IMR-90 (cell line): ENCODE data around the gene OR1E2. TPM values are rescaled to one million over a fixed set of nuclear protein-coding genes. Genes with fewer than 3 reads are reported as not detected.

Experiments
- ATAC-seq: fragments of 200-7000 bp; cut with Tn5 transposase; 2 replicates; pipeline ENCODE4 v1.9.1; 2020; ENCODE audit warnings: low read depth, mild to moderate bottlenecking, moderate library complexity
- BruUV-seq: library from RNA; stranded (reverse); fragments of 400-500 nt; replicated peaks from 2 replicates; lab custom pipeline; 2021; lab: Mats Ljungman, UMichigan
- CTCF ChIA-PET: fragments of 300-600 bp; formaldehyde crosslinking; extraction: SDS; loops from one replicate; lab custom pipeline; 2021; ENCODE audit warnings: antibody characterized with exemption; lab: Yijun Ruan, JAX
- POLR2A ChIA-PET: fragments of 300-600 bp; sonication (Branson Sonifier 250); formaldehyde crosslinking; loops from one replicate; lab custom pipeline; 2022; ENCODE audit warnings: antibody characterized with exemption; ENCODE audit not compliant: unreplicated experiment; lab: Charles Lee
- DNase-seq: peaks from one replicate; pipeline ENCODE4 v3.0.0; 2013
- H2AFZ ChIP-seq: replicated peaks from 2 replicates; pipeline ENCODE3; 2013; ENCODE audit warnings: low read length, mild to moderate bottlenecking; ENCODE audit not compliant: poor library complexity
- H2AK5ac ChIP-seq: 2 replicates; pipeline ENCODE4 v1.6.1; 2013; ENCODE audit warnings: low read depth, low read length, inconsistent platforms
- H2AK9ac ChIP-seq: replicated peaks from 2 replicates; pipeline ENCODE3; 2013; ENCODE audit warnings: mild to moderate bottlenecking, low read depth, low read length, moderate library complexity; ENCODE audit not compliant: poor library complexity
- H2BK120ac ChIP-seq: 2 replicates; pipeline ENCODE4 v1.6.1; 2013; ENCODE audit warnings: low read depth, low read length, inconsistent platforms
- H2BK15ac ChIP-seq: 3 replicates; pipeline ENCODE4 v1.6.1; 2013; ENCODE audit warnings: low read depth, low read length, inconsistent platforms
- H2BK20ac ChIP-seq: 2 replicates; pipeline ENCODE4 v1.6.1; 2013; ENCODE audit warnings: low read depth, mild to moderate bottlenecking, inconsistent platforms, low read length, moderate library complexity
- H2BK5ac ChIP-seq: 2 replicates; pipeline ENCODE4 v1.6.1; 2013; ENCODE audit warnings: mild to moderate bottlenecking, low read depth, low read length, inconsistent platforms; ENCODE audit not compliant: poor library complexity, severe bottlenecking
- H3K14ac ChIP-seq: replicated peaks from 2 replicates; pipeline ENCODE4 v1.6.1; 2013; ENCODE audit warnings: low read depth, low read length, inconsistent platforms
- H3K18ac ChIP-seq: 2 replicates; pipeline ENCODE4 v1.6.1; 2013; ENCODE audit warnings: low read depth, low read length, control low read depth
- H3K23ac ChIP-seq: 2 replicates; pipeline ENCODE4 v1.6.1; 2013; ENCODE audit warnings: low read depth, low read length, inconsistent platforms
- H3K27ac ChIP-seq: 2 replicates; pipeline ENCODE4 v1.5.1; 2013; ENCODE audit warnings: mild to moderate bottlenecking, control low read depth, low read length; ENCODE audit not compliant: insufficient read depth
- H3K27me3 ChIP-seq: 2 replicates; pipeline ENCODE4 v1.6.1; 2013; ENCODE audit warnings: low read length; ENCODE audit not compliant: control insufficient read depth, insufficient read depth
- H3K36me3 ChIP-seq: 2 replicates; pipeline ENCODE4 v1.6.1; 2013; ENCODE audit warnings: low read length, mixed read lengths; ENCODE audit not compliant: control insufficient read depth, insufficient read depth
- H3K4ac ChIP-seq: 2 replicates; pipeline ENCODE4 v1.6.1; 2013; ENCODE audit warnings: low read depth, low read length, inconsistent platforms
- H3K4me1 ChIP-seq: 2 replicates; pipeline ENCODE4 v1.6.1; 2013; ENCODE audit warnings: low read length, mixed read lengths; ENCODE audit not compliant: control insufficient read depth, insufficient read depth
- H3K4me2 ChIP-seq: 2 replicates; pipeline ENCODE4 v1.6.1; 2013; ENCODE audit warnings: low read depth, mild to moderate bottlenecking, control low read depth, low read length, moderate library complexity
- H3K4me3 ChIP-seq: 2 replicates; pipeline ENCODE4 v1.5.1; 2013; ENCODE audit warnings: low read depth, mild to moderate bottlenecking, control low read depth, low read length, moderate library complexity; ENCODE audit not compliant: insufficient read depth
- H3K56ac ChIP-seq: 2 replicates; pipeline ENCODE4 v1.6.1; 2013; ENCODE audit warnings: low read length, inconsistent platforms; ENCODE audit not compliant: insufficient read depth; ENCODE audit errors: extremely low read depth
- H3K79me1 ChIP-seq, 2 experiments: 2 replicates each; pipeline ENCODE4 v1.6.1; 2013; ENCODE audit warnings: low read length in 2 of 2, inconsistent platforms in 1 of 2, low read depth in 1 of 2
- H3K9ac ChIP-seq: 2 replicates; pipeline ENCODE4 v1.6.1; 2013; ENCODE audit warnings: low read depth, low read length, control low read depth
- H3K9me1 ChIP-seq: 2 replicates; pipeline ENCODE4 v1.6.1; 2013; ENCODE audit warnings: low read length, inconsistent platforms; ENCODE audit not compliant: insufficient read depth
- H3K9me3 ChIP-seq: 2 replicates; pipeline ENCODE4 v1.6.1; 2013; ENCODE audit warnings: low read length; ENCODE audit not compliant: control insufficient read depth, insufficient read depth
- H4K20me1 ChIP-seq: 2 replicates; pipeline ENCODE4 v1.6.1; 2013; ENCODE audit warnings: low read length, inconsistent platforms; ENCODE audit not compliant: insufficient read depth
- H4K5ac ChIP-seq: 2 replicates; pipeline ENCODE4 v1.6.1; 2013; ENCODE audit warnings: mild to moderate bottlenecking, low read depth, low read length, control low read depth
- H4K8ac ChIP-seq, 2 experiments: 2 replicates each; pipeline ENCODE4 v1.6.1; 2013; ENCODE audit warnings: low read depth in 2 of 2, low read length in 2 of 2, control low read depth in 1 of 2, inconsistent platforms in 1 of 2
- H4K91ac ChIP-seq: 2 replicates; pipeline ENCODE4 v1.6.1; 2013; ENCODE audit warnings: low read depth, low read length, inconsistent platforms; ENCODE audit not compliant: insufficient read depth
- CEBPB ChIP-seq: IDR thresholded peaks from 2 replicates; pipeline ENCODE4 v1.6.1; 2012; ENCODE audit warnings: low read depth, low read length, improper control_type of control experiment
- POLR2A ChIP-seq: IDR thresholded peaks from 2 replicates; pipeline ENCODE4 v1.6.1; 2012; ENCODE audit warnings: mild to moderate bottlenecking, low read depth, low read length
- RAD21 ChIP-seq: IDR thresholded peaks from 2 replicates; pipeline ENCODE4 v1.6.1; 2012; ENCODE audit warnings: low read length, improper control_type of control experiment
- WGBS, 2 experiments: methylation state at CpG; one replicate each; pipeline versions ENCODE4 v1.1.5 to v1.1.7; 2013; ENCODE audit warnings: missing lambda C conversion rate in 2 of 2; ENCODE audit not compliant: insufficient read length in 1 of 2; ENCODE audit errors: extremely low coverage in 2 of 2; 5-methylcytosine and 5-hydroxymethylcytosine counted together
- dilution Hi-C: fragments of 300-500 bp; cut with HindIII; formaldehyde crosslinking; loops from one replicate; pipeline ENCODE4 v1.14.3; 2018; ENCODE audit warnings: low sequenced_read_pairs; ENCODE audit not compliant: unreplicated experiment
- in situ Hi-C: fragments of 300-500 bp; cut with MboI; formaldehyde crosslinking; loops from 3 replicates; pipeline ENCODE4 v1.14.3; 2019; ENCODE audit warnings: low sequenced_read_pairs, inconsistent platforms, mixed read lengths
- intact Hi-C: fragments of 100-400 bp; cut with micrococcal nuclease; formaldehyde crosslinking; loops from 2 replicates; pipeline ENCODE4 v1.10.0; 2022
- polyA plus RNA-seq, 3 experiments: library from polyadenylated mRNA; depleted of rRNA; stranded (reverse); fragments of >200 nt; gene quantifications; 2 replicates each; pipeline ENCODE4 v1.2.3, GENCODE V29; 2012; ENCODE audit warnings: low replicate concordance in 1 of 3
- total RNA-seq: library from RNA; depleted of rRNA; stranded (reverse); fragments of >200 nt; gene quantifications from 2 replicates; pipeline ENCODE4 v1.2.3, GENCODE V29; 2012

Gene OR1E2
- total and polyA plus RNA-seq, 2 of the 4 experiments (the other 2 are of a cell fraction) = not detected

- no peaks in the 10 kb centered on the region for H3K27me3 ChIP-seq
- ATAC-seq (no peak), DNase-seq (no peak)
- H3K56ac ChIP-seq = no peak overlapping the region
- POLR2A ChIA-PET = no interaction called here
- H4K5ac ChIP-seq = no peak overlapping the region
- no peak overlapping the region for H2AFZ ChIP-seq
- H2AK5ac ChIP-seq = no peak overlapping the region
- CTCF ChIA-PET = no interaction called here
- H3K14ac ChIP-seq = no peak overlapping the region
- H3K23ac ChIP-seq = no peak overlapping the region
- no peaks in the 10 kb centered on the region for H3K79me1 ChIP-seq
- TF ChIP-seq CEBPB (peak; percentile 26; the same call in 1 of the 2 replicates), POLR2A (no peak), RAD21 (no peak)
- H3K4ac ChIP-seq = no peak overlapping the region
- no peaks in the 10 kb centered on the region for H4K20me1 ChIP-seq
- no peak overlapping the region for H2BK15ac ChIP-seq
- intact Hi-C loops (no loop called here), dilution Hi-C loops (no loop called here), in situ Hi-C loops (no loop called here)
- no CpG with 5 or more reads among the region's 2 CpGs for WGBS, 2 experiments
- no peaks in the 10 kb centered on the region for H3K9me1 ChIP-seq
- no peak overlapping the region for H3K18ac ChIP-seq
- H2BK20ac ChIP-seq = no peak overlapping the region
- no peak overlapping the region for H2BK120ac ChIP-seq
- H3K4me3 ChIP-seq = no peak overlapping the region
- H2AK9ac ChIP-seq = no peak overlapping the region
- no peak overlapping the region for H3K9ac ChIP-seq
- no peak overlapping the region for H4K91ac ChIP-seq
- no peak overlapping the region for H3K27ac ChIP-seq
- H3K4me1 ChIP-seq = no peaks in the 10 kb centered on the region
- no peak overlapping the region for H4K8ac ChIP-seq
- no peaks in the 10 kb centered on the region for H3K36me3 ChIP-seq
- peaks cover 5% of the 10 kb centered on the region; the same call in 1 of the 2 replicates for H3K9me3 ChIP-seq
- no peak overlapping the region for H2BK5ac ChIP-seq
- no TSS peak for BruUV-seq
- no peak overlapping the region for H3K4me2 ChIP-seq
These were observed 31.9 kb downstream of the OR1E2 start for GRCh38 chr17:3401786-3402185.
